ENCODE results near the gene RBM34.
A peak's percentile ranks its signal among the peaks of the same experiment; 100 is the strongest.
"Not testable (repeated sequence)": the region's sequence is repeated elsewhere in the genome, so short reads cannot be mapped to it uniquely, and the experiment has no call there.

The RBM34 gene

DNA sequence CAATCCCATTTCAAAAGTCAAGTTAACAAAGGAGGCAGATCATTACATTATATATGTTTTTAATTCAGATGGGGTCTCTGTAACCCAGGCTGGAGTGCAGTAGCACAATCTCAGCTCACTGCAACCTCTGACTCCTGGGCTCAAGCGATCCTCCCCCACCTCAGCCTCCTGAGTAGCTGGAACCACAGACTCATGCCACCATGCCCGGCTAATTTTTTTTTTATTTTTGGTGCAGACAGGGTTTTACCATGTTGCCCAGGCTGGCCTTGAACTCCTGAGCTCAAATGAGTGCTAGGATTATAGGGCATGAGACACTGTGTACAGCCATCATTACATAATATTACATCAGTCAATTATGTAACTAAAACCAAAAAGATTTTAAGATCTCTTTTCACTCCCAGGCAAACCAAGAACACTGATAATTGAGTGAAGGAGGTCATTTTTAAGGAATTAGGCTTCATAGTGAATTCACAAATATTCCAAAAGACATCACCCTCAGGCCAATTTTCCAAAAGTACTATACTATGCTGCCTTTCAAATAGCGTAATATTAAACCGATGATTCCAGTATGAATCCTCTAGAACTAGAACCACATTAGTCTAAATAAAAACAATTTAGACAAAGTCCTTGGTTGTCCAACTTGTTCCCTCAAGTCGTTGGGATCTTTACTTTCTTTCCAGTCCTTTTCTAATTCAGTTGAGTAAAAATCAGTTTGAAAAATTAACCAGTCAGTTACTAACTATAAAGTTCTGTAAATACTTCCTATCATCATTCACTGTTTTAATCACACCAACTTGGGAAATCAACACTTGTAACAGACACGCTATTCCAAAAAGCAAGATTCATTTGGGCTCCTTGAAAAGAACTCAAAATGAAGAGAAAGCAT lies 48.5 kb downstream of the RBM34 start:
- DNase-seq (ENCODE audit: low spot score) = no peak

DNA sequence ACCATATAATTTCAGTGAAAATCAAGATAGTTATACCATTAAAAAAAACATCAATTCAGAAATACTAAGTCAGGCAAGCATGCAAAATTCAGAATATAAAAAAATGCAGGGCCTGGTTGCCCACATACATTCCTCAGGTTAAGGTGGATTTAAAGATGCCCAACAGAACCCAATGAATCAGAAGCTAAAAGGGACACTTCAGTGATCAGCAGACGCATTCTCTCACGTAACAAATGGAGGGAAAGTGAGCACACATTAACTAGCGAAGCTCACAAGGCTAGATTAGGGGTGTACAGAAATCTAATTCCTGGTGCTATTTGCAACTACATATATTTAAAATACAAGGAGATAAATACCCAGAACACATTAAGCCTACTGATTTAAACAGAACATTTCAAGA lies 49.9 kb downstream of the RBM34 start:
- DNase-seq (ENCODE audit: low spot score) = no peak

DNA sequence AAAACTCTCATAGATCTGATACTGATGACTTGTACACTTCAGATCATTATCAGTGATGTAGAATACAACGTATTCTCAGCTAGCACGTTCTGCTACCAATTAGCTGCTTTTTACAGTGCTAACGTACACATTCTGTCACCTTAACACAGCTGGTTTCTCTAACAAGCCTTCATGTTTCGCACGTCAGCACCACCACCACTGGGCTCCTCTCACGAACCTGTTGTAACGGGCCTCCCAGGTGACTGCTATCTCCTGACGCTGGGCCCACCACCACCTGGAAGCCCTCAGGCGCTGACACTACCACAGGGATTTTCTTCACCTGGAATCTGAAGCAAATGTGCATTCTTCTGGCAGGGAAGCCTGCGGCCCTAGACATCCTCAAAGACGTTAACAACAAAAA lies 52.2 kb downstream of the RBM34 start:
- no peak for DNase-seq (ENCODE audit: low spot score)

DNA sequence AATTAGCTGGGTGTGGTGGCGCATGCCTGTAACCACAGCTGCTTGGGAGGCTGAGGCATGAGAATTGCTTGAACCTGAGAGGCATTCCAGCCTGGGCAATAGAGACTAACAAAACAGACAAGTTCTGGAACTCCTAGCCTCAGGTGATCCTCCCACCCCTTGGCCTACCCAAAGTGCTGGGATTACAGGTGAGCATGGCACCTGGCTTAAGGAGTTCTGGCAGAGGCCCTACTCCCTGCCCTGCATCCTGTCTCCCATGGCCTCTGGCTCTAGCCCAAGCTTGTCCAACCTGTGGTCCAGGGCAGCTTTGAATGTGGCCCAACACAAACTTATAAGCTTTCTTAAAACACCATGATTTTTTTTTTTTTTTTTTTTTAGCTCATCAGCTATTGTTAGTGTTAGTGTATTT lies 52.9 kb downstream of the RBM34 start:
- DNase-seq (ENCODE audit: low spot score) = no peak

DNA sequence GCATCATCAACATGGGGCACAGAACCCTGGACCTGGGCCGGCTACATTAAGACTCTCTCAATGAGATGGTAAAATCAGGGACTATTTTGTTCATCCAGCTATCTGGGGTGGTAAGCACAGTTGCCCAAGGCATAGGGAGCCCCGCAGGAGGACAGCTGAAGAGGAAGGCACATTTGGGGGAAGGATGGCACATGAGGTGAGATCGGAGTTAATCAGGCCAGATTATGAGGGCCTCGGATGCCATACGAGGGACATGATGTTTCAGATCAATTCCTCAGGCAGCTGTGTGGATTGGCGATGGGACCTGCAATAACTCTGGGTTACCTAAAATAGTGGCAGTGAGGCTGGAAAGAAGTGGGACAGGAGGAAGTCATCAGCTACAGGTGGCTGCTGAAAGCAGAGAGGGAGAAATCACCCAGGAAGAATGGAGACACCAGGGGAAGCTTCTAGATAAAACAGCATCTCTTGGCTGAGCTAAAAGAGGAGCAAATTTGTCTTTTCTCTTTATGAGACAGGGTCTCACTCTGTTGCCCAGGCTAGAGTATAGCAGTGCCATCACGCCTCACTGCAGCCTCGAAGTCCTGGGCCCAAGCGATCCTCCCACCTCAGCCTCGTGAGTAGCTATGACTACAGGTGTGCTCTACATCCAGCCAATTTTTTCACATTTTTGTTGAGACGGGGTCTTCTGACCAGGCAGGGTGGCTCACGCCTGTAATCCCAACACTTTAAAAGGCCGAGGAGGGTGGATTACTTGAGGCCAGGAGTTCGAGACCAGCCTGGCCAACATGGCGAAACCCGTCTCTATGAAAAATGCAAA lies 53.5 kb downstream of the RBM34 start:
- DNase-seq (ENCODE audit: low spot score) = no peak

DNA sequence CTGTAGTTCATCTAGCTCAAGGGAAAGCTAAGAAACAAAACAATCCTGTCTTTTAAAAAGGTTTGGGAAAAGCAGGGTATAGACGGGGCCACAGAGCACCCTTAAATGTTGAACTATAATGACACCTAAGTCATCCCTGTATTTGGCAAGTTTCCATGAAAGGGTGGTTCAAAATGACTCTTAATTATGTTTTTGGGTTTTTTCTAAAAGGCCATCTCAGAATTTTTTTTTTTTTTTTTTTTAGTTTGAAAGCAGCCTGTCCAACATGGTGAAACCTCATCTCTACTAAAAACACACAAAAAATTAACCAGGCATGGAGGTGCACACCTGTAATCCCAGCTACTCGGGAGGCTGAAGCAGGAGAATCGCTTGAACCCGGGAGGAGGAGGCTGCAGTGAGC lies 54.6 kb downstream of the RBM34 start:
- no peak for DNase-seq (ENCODE audit: low spot score)

DNA sequence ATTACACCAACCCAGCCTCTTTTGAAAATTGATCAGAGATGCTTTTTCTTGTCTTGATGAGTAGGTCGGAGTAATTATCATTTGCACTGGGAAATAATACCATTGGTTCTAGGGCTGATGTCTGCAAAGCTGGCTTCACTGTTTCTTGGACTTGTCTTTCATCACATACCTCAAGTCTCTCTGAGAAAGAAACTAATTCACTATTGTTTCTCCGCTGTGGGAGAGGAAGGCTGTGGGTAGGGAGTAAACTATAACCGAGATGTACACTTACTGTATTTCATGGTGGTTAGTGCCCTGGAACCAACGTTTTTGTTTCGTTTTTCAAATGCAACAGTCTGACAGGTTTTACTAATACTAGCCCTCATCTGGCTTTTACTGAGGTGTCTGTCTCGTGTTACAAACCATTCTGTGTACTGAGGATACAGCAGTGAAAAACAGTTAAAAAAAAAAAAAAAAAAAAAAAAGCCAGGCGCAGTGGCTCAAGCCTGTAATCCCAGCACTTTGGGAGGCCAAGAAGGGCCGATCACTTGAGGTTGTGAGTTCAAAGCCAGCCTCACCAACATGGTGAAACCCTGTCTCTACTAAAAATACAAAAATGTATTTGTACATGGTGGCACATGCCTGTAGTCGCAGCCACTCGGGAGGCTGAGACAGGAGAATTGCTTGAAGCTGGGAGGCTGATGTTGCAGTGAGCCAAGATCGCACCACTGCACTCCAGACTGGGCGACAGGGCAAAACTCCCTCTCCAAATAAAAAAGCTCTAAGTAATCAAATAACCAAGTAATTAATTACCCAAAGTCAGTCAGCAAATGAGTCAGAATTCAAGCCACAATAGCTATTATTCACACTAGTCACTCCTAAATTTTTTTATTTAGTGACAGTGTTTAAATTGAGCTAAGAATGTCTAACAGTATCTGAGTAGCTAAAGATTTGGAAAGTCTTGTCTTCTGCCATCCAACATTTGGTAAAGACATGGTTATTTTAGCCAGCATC lies 55.7 kb downstream of the RBM34 start:
- DNase-seq (ENCODE audit: low spot score) = no peak

DNA sequence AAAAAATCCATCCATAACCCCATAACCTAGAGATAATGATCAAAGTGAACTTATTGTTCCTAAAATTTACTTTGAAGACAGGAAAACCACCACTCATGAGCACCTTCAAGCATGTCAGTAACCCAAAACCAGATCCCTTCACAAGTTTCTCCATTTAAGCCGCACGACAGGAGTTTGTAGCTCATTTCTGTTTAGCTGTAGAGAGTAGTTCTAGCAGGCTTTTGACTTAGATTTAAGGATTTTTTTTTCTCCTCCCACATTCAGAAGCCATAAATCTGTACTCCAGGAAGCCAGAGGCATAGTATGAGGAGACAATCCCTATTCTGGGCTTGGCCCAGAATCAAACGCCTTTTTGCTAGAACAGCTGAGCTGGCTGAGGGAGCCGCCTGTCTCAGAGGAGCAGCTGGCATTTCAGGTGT lies 58.0 kb downstream of the RBM34 start:
- DNase-seq (ENCODE audit: low spot score) = peak; percentile 72

DNA sequence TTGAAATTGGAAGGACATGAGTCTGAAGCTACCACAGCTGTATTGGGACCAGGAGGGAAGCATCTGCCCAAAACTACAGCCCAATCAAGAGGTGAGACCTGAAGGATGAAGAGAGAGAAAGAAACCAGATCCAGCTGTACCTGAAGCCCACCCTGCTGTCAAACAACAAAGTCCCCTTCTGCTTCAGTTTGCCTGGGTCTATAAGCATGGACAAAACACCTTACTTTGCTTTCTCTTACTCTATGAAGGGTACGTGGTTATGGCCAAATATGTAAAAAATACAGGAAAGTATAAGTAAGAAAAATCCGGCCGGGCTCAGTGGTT lies 58.8 kb downstream of the RBM34 start:
- DNase-seq (ENCODE audit: low spot score) = no peak

DNA sequence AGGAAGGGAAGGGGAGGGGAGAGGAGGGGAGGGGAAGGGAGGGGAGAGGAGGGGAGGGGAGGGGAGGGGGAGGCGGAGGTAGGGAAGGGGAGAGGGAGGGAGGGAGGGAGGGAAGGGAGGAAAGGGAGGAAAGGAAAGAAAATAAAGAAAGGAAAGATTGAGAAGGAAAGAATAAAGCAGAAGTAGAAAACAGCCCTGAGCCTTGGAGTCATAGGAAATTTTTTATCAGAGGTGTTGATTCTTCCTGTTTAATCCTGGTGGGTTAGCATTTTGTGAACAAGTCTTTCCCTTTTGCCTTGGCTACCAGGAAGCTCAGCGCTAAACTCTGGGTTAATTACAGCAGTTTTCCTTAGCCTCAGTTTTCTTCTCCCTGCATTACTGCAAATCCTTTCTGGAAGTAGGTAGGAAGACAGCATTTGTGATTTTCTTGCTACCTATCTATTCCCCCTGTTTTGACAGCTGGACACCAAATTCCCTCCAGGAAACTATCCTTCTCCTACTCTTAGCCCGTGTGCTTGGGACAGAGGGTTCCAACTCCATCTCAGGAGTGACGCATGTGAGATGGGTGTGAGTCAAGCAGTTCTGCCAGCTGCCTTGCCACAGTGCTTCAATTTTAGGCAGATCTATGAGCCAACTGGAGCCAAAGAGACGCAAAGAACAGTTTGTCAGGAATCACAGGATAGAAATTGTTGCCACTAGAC lies 59.3 kb downstream of the RBM34 start:
- DNase-seq (ENCODE audit: low spot score) = no peak

DNA sequence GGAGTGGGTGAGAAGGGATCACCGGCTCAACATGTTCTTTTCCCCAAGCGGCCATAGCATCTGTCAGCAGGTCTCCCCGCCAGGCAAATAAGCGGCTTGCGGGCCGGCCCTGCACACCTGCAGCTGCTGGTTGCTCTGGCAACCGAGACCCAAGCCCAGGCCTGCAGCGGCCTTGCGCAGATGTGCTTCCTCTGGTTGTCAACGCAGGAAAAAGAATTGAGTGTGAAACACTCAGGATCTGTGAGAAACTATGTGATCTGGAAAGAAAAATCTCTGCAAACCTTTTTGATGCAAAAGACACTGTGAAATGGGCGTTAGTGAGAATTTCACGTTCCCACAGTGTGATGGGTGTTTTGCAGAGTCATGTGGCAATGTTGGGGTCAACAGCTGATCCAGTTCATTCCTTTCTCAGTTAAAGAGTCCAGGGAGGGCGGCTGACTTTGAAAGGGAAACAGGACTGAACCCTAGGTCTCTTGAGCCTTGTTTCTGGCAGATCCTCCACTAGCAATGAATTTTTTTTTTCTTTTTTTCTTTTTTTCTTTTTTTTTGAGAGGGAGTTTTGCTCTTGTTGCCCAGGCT lies 60.8 kb downstream of the RBM34 start:
- no peak for DNase-seq (ENCODE audit: low spot score)

DNA sequence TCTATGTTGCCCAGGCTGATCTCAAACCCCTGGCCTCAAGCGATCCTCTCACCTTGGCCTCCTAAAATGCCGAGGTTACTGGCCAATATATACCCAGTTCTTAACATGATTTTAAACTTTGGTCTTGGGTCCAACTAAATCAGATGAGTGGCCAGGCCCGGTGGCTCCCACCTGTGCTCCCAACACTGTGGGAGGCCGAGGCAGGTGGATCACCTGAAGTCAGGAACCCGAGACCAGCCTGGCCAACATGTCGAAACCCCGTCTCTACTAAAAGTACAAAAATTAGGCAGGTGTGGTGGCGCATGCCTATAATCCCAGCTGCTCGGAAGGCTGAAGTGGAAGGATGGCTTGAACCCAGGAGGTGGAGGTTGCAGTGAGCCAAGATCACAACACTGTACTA lies 62.1 kb downstream of the RBM34 start:
- no peak for DNase-seq (ENCODE audit: low spot score)

DNA sequence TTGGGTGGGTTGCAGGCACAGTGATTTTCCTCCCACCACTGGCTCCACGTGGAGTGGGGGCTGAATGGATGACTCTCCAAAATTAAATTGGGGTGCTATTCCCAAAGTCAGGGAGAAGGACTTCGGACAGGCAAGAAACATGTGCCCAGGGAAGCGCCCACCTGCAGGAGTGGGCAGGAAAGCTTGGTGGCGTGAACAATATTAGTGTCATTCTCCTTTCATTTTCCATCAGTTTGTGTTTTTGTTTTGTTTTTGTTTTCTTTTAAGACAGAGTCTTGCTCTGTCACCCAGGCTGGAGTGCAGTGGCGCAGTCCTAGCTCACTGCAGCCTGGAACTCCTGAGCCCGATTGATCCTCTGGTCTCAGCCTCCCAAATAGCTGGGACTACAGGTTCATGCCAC lies 62.5 kb downstream of the RBM34 start:
- DNase-seq (ENCODE audit: low spot score) = no peak

DNA sequence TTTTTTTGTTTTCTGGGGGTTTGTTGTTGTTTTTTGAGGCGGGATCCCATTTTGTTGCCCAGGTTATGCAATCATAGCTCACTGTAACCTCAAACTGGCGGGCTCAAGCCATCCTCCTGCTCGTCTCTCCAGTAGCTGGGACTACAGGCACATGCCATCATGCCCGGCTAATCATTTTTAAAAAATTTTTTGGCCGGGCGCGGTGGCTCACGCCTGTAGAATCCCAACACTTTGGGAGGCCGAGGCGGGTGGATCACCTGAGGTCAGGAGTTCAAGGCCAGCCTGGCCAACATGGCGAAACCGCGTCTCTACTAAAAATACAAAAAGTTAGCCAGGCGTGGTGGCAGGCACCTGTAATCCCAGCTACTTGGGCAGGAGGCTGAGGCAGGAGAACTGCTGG lies 63.5 kb downstream of the RBM34 start:
- not testable (repeated sequence) for DNase-seq (ENCODE audit: low spot score)

DNA sequence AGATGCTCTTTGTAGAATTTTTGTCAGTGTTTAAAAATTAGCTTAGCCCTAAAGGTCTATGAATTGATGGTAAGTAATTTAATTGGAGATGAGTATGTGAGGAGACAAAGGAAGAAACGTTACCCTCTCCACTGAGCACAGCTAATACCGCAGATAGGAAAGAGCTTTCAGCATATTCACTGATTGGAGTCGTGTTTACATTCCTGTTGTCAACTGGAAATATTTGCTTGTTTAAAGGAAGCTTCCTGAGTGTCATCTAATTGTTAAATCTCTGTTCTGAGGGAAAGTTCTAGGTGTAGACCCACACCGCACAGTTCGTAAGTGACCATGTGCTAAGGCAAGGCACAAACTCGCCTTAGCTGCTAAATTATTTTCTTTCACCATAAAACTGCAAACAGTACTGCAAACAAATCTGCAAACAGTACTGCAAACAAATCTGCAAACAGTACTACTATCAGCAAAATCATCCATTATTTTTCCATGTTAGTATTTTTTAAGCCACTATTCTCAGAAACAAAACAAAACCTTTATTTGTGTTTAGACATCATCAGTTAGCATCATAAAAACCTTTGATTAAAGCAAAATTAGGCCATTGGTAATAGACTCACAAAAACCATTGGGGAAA lies 65.0 kb downstream of the RBM34 start:
- no peak for DNase-seq (ENCODE audit: low spot score)

DNA sequence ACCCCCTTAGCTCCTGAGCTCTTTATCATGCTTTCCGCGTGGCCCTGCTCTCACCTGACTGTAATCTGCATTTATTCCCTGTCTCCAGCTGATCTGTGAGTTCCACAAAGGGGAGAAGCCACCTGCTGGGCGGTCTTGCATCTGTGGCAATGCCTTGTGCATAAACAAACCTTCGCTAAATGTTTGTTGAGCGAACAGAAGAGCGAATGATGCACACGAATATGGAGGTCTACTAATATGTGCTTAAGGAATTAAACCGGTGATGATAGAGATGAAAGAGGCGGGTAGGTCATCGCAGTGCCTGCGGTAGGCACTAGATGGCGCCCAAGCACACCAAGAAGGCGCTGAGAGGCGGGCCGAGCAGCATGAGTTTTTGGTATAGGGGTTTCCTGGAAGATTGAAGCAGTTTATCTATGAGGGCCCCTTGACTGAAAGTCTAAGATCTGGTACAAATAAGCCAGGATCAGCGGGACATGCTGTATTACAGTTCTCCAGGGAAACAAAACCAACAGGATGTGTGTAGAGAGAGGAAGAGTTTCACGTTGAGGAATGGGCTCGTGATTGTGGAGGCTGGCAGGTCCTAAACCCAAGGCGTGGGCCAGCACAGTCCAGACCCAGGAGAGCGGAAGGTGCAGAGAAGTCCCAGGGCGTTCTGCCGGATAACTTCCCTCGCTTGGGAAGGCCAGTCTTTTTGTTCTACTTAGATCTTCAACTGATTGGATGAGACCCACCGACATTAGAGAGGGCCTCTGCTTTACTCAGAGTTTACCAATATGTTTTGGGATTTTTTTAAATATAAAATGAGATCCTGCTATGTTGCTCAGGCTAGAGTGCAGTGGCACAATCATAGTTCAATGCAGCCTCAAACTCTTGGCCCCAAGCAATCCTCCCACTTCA lies 67.1 kb downstream of the RBM34 start:
- peak; percentile 65 for DNase-seq (ENCODE audit: low spot score)

DNA sequence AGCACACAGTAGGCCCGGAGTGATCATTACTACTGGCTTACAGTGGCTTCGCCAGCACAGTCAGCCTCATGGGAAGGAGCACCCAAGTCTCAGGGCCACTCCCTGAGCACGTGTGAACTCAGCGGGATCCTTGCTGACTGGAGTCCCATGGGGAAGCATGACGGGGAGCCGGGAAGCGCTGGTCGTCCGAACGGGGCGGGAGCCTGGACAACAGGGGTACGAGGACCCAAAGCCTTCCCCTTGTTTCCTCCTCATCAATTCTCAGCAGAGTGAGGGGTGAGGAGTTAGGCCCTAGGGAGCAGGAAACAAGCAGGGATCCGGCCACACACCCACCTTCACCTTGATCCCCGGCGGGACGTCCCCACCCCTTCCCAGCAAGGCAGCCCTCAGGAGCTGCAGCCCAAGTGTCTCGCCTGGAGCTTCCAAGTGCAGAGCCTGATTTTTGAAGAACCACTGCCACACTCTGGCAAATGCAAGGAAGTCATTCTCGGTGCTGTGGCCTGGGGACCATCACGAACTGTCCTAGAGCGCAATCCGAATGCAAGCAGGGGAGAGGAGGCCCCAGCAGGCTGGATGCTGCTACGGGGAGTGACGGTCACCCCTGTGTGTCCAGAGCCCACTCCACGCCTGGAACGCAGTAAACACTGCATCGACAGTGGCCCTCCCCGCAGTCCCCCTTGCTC lies 67.9 kb downstream of the RBM34 start:
- DNase-seq (ENCODE audit: low spot score) = peak; percentile 53

DNA sequence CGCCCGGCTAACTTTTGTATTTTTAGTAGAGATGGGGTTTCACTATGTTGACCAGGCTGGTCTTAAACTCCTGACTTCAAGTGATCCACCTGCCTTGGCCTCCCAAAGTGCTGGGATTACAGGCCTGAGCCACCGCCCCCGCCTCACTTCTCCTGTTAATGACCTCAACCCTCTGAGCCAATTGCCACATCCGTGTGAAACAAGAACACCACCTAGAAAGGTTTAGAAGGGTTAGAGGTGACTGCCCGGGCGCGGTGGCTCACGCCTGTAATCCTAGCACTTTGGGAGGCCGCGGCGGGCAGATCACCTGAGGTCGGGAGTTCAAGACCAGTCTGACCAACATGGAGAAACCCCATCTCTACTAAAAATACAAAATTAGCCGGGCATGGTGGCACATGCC lies 68.6 kb downstream of the RBM34 start:
- not testable (repeated sequence) for DNase-seq (ENCODE audit: low spot score)

DNA sequence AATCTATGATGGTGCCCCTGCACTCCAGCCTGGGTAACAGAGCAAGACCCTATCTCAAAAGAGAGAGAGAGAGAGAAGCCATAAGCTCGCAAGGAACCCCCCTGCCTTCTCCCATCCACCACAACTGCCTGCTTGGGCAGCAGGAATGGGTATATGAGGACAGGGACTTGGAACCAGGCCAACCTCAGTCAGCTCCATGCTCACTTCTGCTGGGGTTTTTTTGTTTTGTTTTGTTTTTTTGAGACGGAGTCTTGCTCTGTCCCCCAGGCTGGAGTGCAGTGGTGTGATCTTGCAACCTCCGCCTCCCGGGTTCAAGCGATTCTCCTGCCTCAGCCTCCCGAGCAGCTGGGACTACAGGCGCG lies 69.0 kb downstream of the RBM34 start:
- not testable (repeated sequence) for DNase-seq (ENCODE audit: low spot score)

Measured in putamen (tissue), 1 donor.